OCI-LY1 (cell line): ENCODE data around the gene ITPRIPL2.

Experiments used
- CTCF ChIP-seq: fragments of 200-600 bp; sonication (generic), shearing (Covaris generic); IDR thresholded peaks from 2 replicates; pipeline ENCODE4 v1.5.1; 2017; ENCODE audit warnings: mild to moderate bottlenecking, antibody characterized with exemption, low read length, moderate library complexity, mixed read lengths
- EZH2 ChIP-seq: fragments of 200-600 bp; sonication (generic), shearing (Covaris generic); IDR thresholded peaks from 2 replicates; pipeline ENCODE4 v1.8.0; 2017; ENCODE audit warnings: borderline replicate concordance, mixed run types, mild to moderate bottlenecking, antibody characterized with exemption, low read length, moderate library complexity, mixed read lengths

GRCh38 chr16:19127205-19127604 is 13.4 kb downstream of the ITPRIPL2 start:
- TF ChIP-seq EZH2 (no peak), CTCF (no peak)
